HepG2 (cell line): ENCODE measurements around the gene NDUFS1. TPM values are rescaled to one million over a fixed set of nuclear protein-coding genes. Genes with fewer than 3 reads are reported as not detected.

Source experiments
- ARID4A ChIP-seq: sonication (generic); formaldehyde crosslinking; IDR thresholded peaks from 2 replicates; pipeline ENCODE4 v1.5.0; 2020; ENCODE audit warnings: mild to moderate bottlenecking, missing genetic modification reagents, borderline replicate concordance
- ATRX ChIP-seq: sonication (generic); formaldehyde crosslinking; IDR thresholded peaks from 2 replicates; pipeline ENCODE4 v1.4.0; 2020; ENCODE audit warnings: missing genetic modification reagents, borderline replicate concordance
- ELF3 ChIP-seq: IDR thresholded peaks from 2 replicates; pipeline ENCODE4 v1.6.1; 2016; ENCODE audit warnings: missing genetic modification reagents, missing compliant biosample characterization
- FOXJ3 ChIP-seq: sonication (generic); formaldehyde crosslinking; IDR thresholded peaks from 2 replicates; pipeline ENCODE4 v1.4.0; 2020; ENCODE audit warnings: missing genetic modification reagents, mild to moderate bottlenecking, borderline replicate concordance
- KDM6A ChIP-seq: IDR thresholded peaks from 2 replicates; pipeline ENCODE4 v1.6.1; 2016; ENCODE audit warnings: low read depth
- LCORL ChIP-seq, 2 experiments: fragments of 450-650 bp in 1 of 2; sonication (generic) in 1 of 2; formaldehyde crosslinking in 1 of 2; IDR thresholded peaks; 2 replicates each; pipeline versions ENCODE4 v1.5.0 to v1.6.1; 2017 to 2020; ENCODE audit warnings: antibody characterized with exemption in 1 of 2, missing genetic modification reagents in 1 of 2
- MED1 ChIP-seq: sonication (generic); formaldehyde crosslinking; IDR thresholded peaks from 2 replicates; pipeline ENCODE4 v1.4.0; 2020; ENCODE audit warnings: missing genetic modification reagents
- NFIC ChIP-seq: IDR thresholded peaks from 2 replicates; pipeline ENCODE4 v1.6.1; 2012; ENCODE audit warnings: mild to moderate bottlenecking, low read length, inconsistent platforms
- PAXIP1 ChIP-seq: sonication (generic); formaldehyde crosslinking; conservative IDR thresholded peaks from 2 replicates; pipeline ENCODE4 v1.4.0; 2020; ENCODE audit warnings: mild to moderate bottlenecking, missing genetic modification reagents, moderate library complexity
- PCBP2 ChIP-seq: fragments of 200-400 bp; formaldehyde crosslinking; optimal IDR thresholded peaks from 2 replicates; pipeline ENCODE3; 2018; ENCODE audit warnings: low read length, low read depth; ENCODE audit not compliant: poor library complexity, severe bottlenecking
- SNAI1 ChIP-seq: sonication (generic); formaldehyde crosslinking; IDR thresholded peaks from 2 replicates; pipeline ENCODE4 v1.5.0; 2020; ENCODE audit warnings: mild to moderate bottlenecking, missing genetic modification reagents, borderline replicate concordance
- ZNF816 ChIP-seq: sonication (generic); formaldehyde crosslinking; IDR thresholded peaks from 2 replicates; pipeline ENCODE4 v1.8.0; 2022; ENCODE audit warnings: missing genetic modification reagents, mild to moderate bottlenecking, borderline replicate concordance
- ZSCAN9 ChIP-seq: IDR thresholded peaks from 2 replicates; pipeline ENCODE4 v1.6.1; 2016; ENCODE audit warnings: borderline replicate concordance
- polyA plus RNA-seq, 8 experiments: library from polyadenylated mRNA; depleted of rRNA in 3 of 8; stranded (reverse) in 7 of 8; unstranded in 1 of 8; fragments of >200 nt; fragmentation: Illumina TruSeq in 4 of 8; extraction: Trizol in 4 of 8; gene quantifications; 2 replicates each; pipeline versions ENCODE4 v1.2.1 to v1.2.3, GENCODE V29; 2011 to 2016; ENCODE audit warnings: low read depth in 4 of 8, missing spikeins in 1 of 8, mixed read lengths in 1 of 8; ENCODE audit not compliant: insufficient read depth in 1 of 8
- total RNA-seq, 5 experiments: library from RNA; depleted of rRNA; stranded (reverse); fragments of >200 nt; fragmentation: Illumina TruSeq; extraction: Trizol; gene quantifications; 2 replicates each; pipeline ENCODE4 v1.2.3, GENCODE V29; 2016; ENCODE audit warnings: low read depth in 1 of 5
- TF ChIP-seq, protein P1 (sequence below): sonication (generic); formaldehyde crosslinking; IDR thresholded peaks from 2 replicates; pipeline ENCODE4 v1.5.1; 2020; ENCODE audit warnings: mild to moderate bottlenecking, missing genetic modification reagents, moderate library complexity
- TF ChIP-seq, protein P2 (sequence below): IDR thresholded peaks from 2 replicates; pipeline ENCODE4 v1.6.1; 2012; ENCODE audit warnings: inconsistent platforms
- TF ChIP-seq, protein P3 (sequence below): sonication (generic); formaldehyde crosslinking; IDR thresholded peaks from 2 replicates; pipeline ENCODE4 v1.5.0; 2020; ENCODE audit warnings: missing genetic modification reagents, mild to moderate bottlenecking, borderline replicate concordance

The NDUFS1 gene
- total and polyA plus RNA-seq, 2 of the 13 experiments (the other 11 are each of a cell fraction or from before 2014, with no cell fraction given) = 139 to 242 TPM

- TF ChIP-seq, protein P1, sequence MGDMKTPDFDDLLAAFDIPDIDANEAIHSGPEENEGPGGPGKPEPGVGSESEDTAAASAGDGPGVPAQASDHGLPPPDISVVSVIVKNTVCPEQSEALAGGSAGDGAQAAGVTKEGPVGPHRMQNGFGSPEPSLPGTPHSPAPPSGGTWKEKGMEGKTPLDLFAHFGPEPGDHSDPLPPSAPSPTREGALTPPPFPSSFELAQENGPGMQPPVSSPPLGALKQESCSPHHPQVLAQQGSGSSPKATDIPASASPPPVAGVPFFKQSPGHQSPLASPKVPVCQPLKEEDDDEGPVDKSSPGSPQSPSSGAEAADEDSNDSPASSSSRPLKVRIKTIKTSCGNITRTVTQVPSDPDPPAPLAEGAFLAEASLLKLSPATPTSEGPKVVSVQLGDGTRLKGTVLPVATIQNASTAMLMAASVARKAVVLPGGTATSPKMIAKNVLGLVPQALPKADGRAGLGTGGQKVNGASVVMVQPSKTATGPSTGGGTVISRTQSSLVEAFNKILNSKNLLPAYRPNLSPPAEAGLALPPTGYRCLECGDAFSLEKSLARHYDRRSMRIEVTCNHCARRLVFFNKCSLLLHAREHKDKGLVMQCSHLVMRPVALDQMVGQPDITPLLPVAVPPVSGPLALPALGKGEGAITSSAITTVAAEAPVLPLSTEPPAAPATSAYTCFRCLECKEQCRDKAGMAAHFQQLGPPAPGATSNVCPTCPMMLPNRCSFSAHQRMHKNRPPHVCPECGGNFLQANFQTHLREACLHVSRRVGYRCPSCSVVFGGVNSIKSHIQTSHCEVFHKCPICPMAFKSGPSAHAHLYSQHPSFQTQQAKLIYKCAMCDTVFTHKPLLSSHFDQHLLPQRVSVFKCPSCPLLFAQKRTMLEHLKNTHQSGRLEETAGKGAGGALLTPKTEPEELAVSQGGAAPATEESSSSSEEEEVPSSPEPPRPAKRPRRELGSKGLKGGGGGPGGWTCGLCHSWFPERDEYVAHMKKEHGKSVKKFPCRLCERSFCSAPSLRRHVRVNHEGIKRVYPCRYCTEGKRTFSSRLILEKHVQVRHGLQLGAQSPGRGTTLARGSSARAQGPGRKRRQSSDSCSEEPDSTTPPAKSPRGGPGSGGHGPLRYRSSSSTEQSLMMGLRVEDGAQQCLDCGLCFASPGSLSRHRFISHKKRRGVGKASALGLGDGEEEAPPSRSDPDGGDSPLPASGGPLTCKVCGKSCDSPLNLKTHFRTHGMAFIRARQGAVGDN (CRISPR knock-in tag) = no peak
- TF ChIP-seq SNAI1 (CRISPR knock-in tag) (no peak), ZNF816 (CRISPR knock-in tag) (no peak), PCBP2 (no peak), ELF3 (no peak), PAXIP1 (CRISPR knock-in tag) (no peak), LCORL (IDR thresholded peaks at IDR 0.05) (no peak), LCORL (CRISPR knock-in tag; IDR thresholded peaks at IDR 0.05) (no peak), KDM6A (CRISPR knock-in tag) (no peak), MED1 (CRISPR knock-in tag) (0 out of 2 replicates have a peak, but pooled peaks have one; percentile 26), ZSCAN9 (no peak), FOXJ3 (CRISPR knock-in tag) (peak; percentile 54; the same call in 1 of the 2 replicates), ATRX (no peak), ARID4A (CRISPR knock-in tag) (no peak), NFIC (no peak)
- TF ChIP-seq, protein P2, sequence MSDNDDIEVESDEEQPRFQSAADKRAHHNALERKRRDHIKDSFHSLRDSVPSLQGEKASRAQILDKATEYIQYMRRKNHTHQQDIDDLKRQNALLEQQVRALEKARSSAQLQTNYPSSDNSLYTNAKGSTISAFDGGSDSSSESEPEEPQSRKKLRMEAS = 0 out of 2 replicates have a peak, but pooled peaks have one; percentile 8
- TF ChIP-seq, protein P3, sequence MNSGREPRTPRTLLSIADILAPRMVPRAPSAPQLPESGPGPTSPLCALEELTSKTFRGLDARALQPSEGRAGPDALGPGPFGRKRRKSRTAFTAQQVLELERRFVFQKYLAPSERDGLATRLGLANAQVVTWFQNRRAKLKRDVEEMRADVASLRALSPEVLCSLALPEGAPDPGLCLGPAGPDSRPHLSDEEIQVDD = no peak
These were observed 72.4 kb downstream of the NDUFS1 start (continued) for GRCh38 chr2:206086716-206087350.
